ENCODE data around the gene ZNF92. TPM values are rescaled to one million over a fixed set of nuclear protein-coding genes. Genes with fewer than 3 reads are reported as not detected.

The ZNF92 gene
- total and polyA plus RNA-seq, 2 donors from 2014 or later = 2.4 to 9.5 TPM

GRCh38 chr7:65429642-65430343, 56.1 kb downstream of the ZNF92 start:
- H3K27ac ChIP-seq (ENCODE audit: low read depth in 2 of 2, low read length in 2 of 2) = no peak overlapping the region
- H3K36me3 ChIP-seq (ENCODE audit: control insufficient read depth in 2 of 3, insufficient read depth in 3 of 3, low read length in 3 of 3) = no peaks in the 10 kb centered on the region
- no peak overlapping the region for H3K9ac ChIP-seq (ENCODE audit: low read length in 3 of 3)
- no peak for FAIRE-seq
- TF ChIP-seq, protein P1, sequence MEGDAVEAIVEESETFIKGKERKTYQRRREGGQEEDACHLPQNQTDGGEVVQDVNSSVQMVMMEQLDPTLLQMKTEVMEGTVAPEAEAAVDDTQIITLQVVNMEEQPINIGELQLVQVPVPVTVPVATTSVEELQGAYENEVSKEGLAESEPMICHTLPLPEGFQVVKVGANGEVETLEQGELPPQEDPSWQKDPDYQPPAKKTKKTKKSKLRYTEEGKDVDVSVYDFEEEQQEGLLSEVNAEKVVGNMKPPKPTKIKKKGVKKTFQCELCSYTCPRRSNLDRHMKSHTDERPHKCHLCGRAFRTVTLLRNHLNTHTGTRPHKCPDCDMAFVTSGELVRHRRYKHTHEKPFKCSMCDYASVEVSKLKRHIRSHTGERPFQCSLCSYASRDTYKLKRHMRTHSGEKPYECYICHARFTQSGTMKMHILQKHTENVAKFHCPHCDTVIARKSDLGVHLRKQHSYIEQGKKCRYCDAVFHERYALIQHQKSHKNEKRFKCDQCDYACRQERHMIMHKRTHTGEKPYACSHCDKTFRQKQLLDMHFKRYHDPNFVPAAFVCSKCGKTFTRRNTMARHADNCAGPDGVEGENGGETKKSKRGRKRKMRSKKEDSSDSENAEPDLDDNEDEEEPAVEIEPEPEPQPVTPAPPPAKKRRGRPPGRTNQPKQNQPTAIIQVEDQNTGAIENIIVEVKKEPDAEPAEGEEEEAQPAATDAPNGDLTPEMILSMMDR (IDR thresholded peaks at IDR 0.05; ENCODE audit: borderline replicate concordance, extremely low read depth, insufficient read depth) = no peak
- H3K4me1 ChIP-seq (ENCODE audit: control insufficient read depth in 2 of 3, insufficient read depth in 2 of 3, low read depth in 1 of 3, low read length in 3 of 3) = no peaks in the 10 kb centered on the region
- intact Hi-C loops (cut with DNase I) = no loop called here
- H3K9me3 ChIP-seq (ENCODE audit: control insufficient read depth in 2 of 3, insufficient read depth in 1 of 3, low read length in 3 of 3) = peaks cover 3 to 9% (median 5%) of the 10 kb centered on the region in 3 donors
- no peaks in the 10 kb centered on the region for H3K27me3 ChIP-seq (ENCODE audit: control insufficient read depth, insufficient read depth, low read length)
- peak overlapping the region in 1 of 3 donors; percentile 1 for H3K4me3 ChIP-seq (ENCODE audit: low read length in 3 of 3)
- DNase-seq = no peak

GRCh38 chr7:65430344-65431186, 56.9 kb downstream of the ZNF92 start:
- Histone ChIP-seq H3K4me3 (ENCODE audit: low read length in 3 of 3) (peak overlapping the region in 1 of 3 donors; percentile 1), H3K36me3 (ENCODE audit: control insufficient read depth in 2 of 3, insufficient read depth in 3 of 3, low read length in 3 of 3) (no peaks in the 10 kb centered on the region), H3K4me1 (ENCODE audit: control insufficient read depth in 2 of 3, insufficient read depth in 2 of 3, low read depth in 1 of 3, low read length in 3 of 3) (no peaks in the 10 kb centered on the region), H3K9ac (ENCODE audit: low read length in 3 of 3) (no peak overlapping the region), H3K27ac (ENCODE audit: low read depth in 2 of 2, low read length in 2 of 2) (no peak overlapping the region), H3K9me3 (ENCODE audit: control insufficient read depth in 2 of 3, insufficient read depth in 1 of 3, low read length in 3 of 3) (peaks cover 3 to 9% (median 5%) of the 10 kb centered on the region in 3 donors), H3K27me3 (ENCODE audit: control insufficient read depth, insufficient read depth, low read length) (no peaks in the 10 kb centered on the region)
- DNase-seq (no peak), FAIRE-seq (no peak)
- TF ChIP-seq, protein P1 (IDR thresholded peaks at IDR 0.05; ENCODE audit: borderline replicate concordance, extremely low read depth, insufficient read depth) = no peak
- intact Hi-C loops (cut with DNase I) = no loop called here

DNA sequence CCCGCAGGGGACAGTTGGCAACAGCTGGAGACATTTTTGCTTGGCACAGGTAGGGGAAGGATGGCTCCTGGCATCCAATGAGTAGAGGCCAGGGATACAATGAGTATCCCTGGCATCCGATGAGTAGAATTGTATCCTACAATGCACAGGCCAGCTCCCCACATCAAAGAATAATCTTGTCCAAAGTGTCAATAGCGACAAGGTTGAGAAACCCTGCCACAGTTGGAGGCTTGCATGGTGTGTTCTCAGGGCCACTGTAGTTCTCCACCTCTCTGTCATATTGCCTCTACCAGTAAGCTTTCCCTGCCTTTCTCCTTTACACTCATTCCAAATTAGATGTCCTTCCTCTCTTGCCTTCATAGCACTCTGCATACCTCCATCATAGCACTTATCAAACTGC, 60.7 kb downstream of the ZNF92 start:
- Histone ChIP-seq H3K27me3 (ENCODE audit: control insufficient read depth, insufficient read depth, low read length) (no peaks in the 10 kb centered on the region), H3K4me1 (ENCODE audit: control insufficient read depth in 2 of 3, insufficient read depth in 2 of 3, low read depth in 1 of 3, low read length in 3 of 3) (no peaks in the 10 kb centered on the region), H3K9me3 (ENCODE audit: control insufficient read depth in 2 of 3, insufficient read depth in 1 of 3, low read length in 3 of 3) (peaks cover 3 to 6% (median 5%) of the 10 kb centered on the region in 3 donors), H3K4me3 (ENCODE audit: low read length in 3 of 3) (no peak overlapping the region), H3K36me3 (ENCODE audit: control insufficient read depth in 2 of 3, insufficient read depth in 3 of 3, low read length in 3 of 3) (no peaks in the 10 kb centered on the region), H3K9ac (ENCODE audit: low read length in 3 of 3) (no peak overlapping the region), H3K27ac (ENCODE audit: low read depth in 2 of 2, low read length in 2 of 2) (no peak overlapping the region)
- intact Hi-C loops (cut with DNase I) = no loop called here
- DNase-seq (no peak), FAIRE-seq (no peak)
- TF ChIP-seq, protein P1 (IDR thresholded peaks at IDR 0.05; ENCODE audit: borderline replicate concordance, extremely low read depth, insufficient read depth) = no peak
